ENCODE results near the gene CELF4. TPM values are rescaled to one million over a fixed set of nuclear protein-coding genes. Genes with fewer than 3 reads are reported as not detected.

The CELF4 gene
- polyA plus RNA-seq, 1 donor (not counting 4 experiments of a cell fraction or from before 2014, with no cell fraction given), result not detected

GRCh38 chr18:37442477-37442876, 123.1 kb downstream of the CELF4 start:
- no peak for DNase-seq (ENCODE audit: low read depth, low spot score)
- no peak for TF ChIP-seq EZH2 (IDR thresholded peaks at IDR 0.05; ENCODE audit: low read length)
- TF ChIP-seq, protein P1, sequence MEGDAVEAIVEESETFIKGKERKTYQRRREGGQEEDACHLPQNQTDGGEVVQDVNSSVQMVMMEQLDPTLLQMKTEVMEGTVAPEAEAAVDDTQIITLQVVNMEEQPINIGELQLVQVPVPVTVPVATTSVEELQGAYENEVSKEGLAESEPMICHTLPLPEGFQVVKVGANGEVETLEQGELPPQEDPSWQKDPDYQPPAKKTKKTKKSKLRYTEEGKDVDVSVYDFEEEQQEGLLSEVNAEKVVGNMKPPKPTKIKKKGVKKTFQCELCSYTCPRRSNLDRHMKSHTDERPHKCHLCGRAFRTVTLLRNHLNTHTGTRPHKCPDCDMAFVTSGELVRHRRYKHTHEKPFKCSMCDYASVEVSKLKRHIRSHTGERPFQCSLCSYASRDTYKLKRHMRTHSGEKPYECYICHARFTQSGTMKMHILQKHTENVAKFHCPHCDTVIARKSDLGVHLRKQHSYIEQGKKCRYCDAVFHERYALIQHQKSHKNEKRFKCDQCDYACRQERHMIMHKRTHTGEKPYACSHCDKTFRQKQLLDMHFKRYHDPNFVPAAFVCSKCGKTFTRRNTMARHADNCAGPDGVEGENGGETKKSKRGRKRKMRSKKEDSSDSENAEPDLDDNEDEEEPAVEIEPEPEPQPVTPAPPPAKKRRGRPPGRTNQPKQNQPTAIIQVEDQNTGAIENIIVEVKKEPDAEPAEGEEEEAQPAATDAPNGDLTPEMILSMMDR (optimal IDR thresholded peaks at IDR 0.05 in 1 of 3, IDR thresholded peaks at IDR 0.05 in 1 of 3, conservative IDR thresholded peaks at IDR 0.05 in 1 of 3; ENCODE audit: extremely low read depth in 1 of 3, insufficient read depth in 2 of 3, low read length in 3 of 3), result no peak
- Histone ChIP-seq H3K4me2 (ENCODE audit: control insufficient read depth, extremely low read depth, insufficient read depth, low read depth, low read length) (no peak overlapping the region), H3K4me1 (ENCODE audit: control insufficient read depth, extremely low read depth, insufficient read depth, low read length) (no peaks in the 10 kb centered on the region), H3K27me3 (ENCODE audit: control insufficient read depth, extremely low read depth, insufficient read depth, low read length) (no peaks in the 10 kb centered on the region), H3K9me3 (ENCODE audit: control insufficient read depth, low read depth, low read length) (no peaks in the 10 kb centered on the region), H3K79me2 (ENCODE audit: control insufficient read depth, insufficient read depth, low read length) (no peaks in the 10 kb centered on the region), H3K27ac (ENCODE audit: control insufficient read depth, insufficient read depth, low read length) (no peak overlapping the region), H3K9me1 (ENCODE audit: control insufficient read depth, extremely low read depth, insufficient read depth, low read length) (no peaks in the 10 kb centered on the region), H3K9ac (ENCODE audit: control insufficient read depth, extremely low read depth, insufficient read depth, low read length) (no peak overlapping the region), H4K20me1 (ENCODE audit: control insufficient read depth, extremely low read depth, insufficient read depth, low read length) (no peaks in the 10 kb centered on the region), H3K36me3 (ENCODE audit: control insufficient read depth in 2 of 2, extremely low read depth in 1 of 2, insufficient read depth in 2 of 2, low read length in 2 of 2) (no peaks in the 10 kb centered on the region), H2AFZ (ENCODE audit: control insufficient read depth, low read length) (no peak overlapping the region), H3K4me3 (ENCODE audit: control insufficient read depth in 2 of 3, extremely low read depth in 1 of 3, insufficient read depth in 2 of 3, low read depth in 1 of 3, low read length in 3 of 3) (no peak overlapping the region)
- dilution Hi-C loops (cut with MboI; ENCODE audit: extremely low pct_ligation_motif_present, low sequenced_read_pairs), result no loop called here
- FAIRE-seq, result no peak

GRCh38 chr18:37441821-37442220, 123.8 kb downstream of the CELF4 start:
- no peaks in the 10 kb centered on the region for H3K9me1 ChIP-seq (ENCODE audit: control insufficient read depth, extremely low read depth, insufficient read depth, low read length)
- no peak overlapping the region for H3K27ac ChIP-seq (ENCODE audit: control insufficient read depth, insufficient read depth, low read length)
- no peaks in the 10 kb centered on the region for H3K27me3 ChIP-seq (ENCODE audit: control insufficient read depth, extremely low read depth, insufficient read depth, low read length)
- no peaks in the 10 kb centered on the region for H3K4me1 ChIP-seq (ENCODE audit: control insufficient read depth, extremely low read depth, insufficient read depth, low read length)
- dilution Hi-C loops (cut with MboI; ENCODE audit: extremely low pct_ligation_motif_present, low sequenced_read_pairs), result no loop called here
- no peak overlapping the region for H3K4me3 ChIP-seq (ENCODE audit: control insufficient read depth in 2 of 3, extremely low read depth in 1 of 3, insufficient read depth in 2 of 3, low read depth in 1 of 3, low read length in 3 of 3)
- TF ChIP-seq, protein P1 (optimal IDR thresholded peaks at IDR 0.05 in 1 of 3, IDR thresholded peaks at IDR 0.05 in 1 of 3, conservative IDR thresholded peaks at IDR 0.05 in 1 of 3; ENCODE audit: extremely low read depth in 1 of 3, insufficient read depth in 2 of 3, low read length in 3 of 3), result no peak
- no peak for TF ChIP-seq EZH2 (IDR thresholded peaks at IDR 0.05; ENCODE audit: low read length)
- no peak overlapping the region for H3K9ac ChIP-seq (ENCODE audit: control insufficient read depth, extremely low read depth, insufficient read depth, low read length)
- no peaks in the 10 kb centered on the region for H4K20me1 ChIP-seq (ENCODE audit: control insufficient read depth, extremely low read depth, insufficient read depth, low read length)
- H2AFZ ChIP-seq (ENCODE audit: control insufficient read depth, low read length), result no peak overlapping the region
- no peaks in the 10 kb centered on the region for H3K36me3 ChIP-seq (ENCODE audit: control insufficient read depth in 2 of 2, extremely low read depth in 1 of 2, insufficient read depth in 2 of 2, low read length in 2 of 2)
- no peak overlapping the region for H3K4me2 ChIP-seq (ENCODE audit: control insufficient read depth, extremely low read depth, insufficient read depth, low read depth, low read length)
- no peaks in the 10 kb centered on the region for H3K9me3 ChIP-seq (ENCODE audit: control insufficient read depth, low read depth, low read length)
- no peaks in the 10 kb centered on the region for H3K79me2 ChIP-seq (ENCODE audit: control insufficient read depth, insufficient read depth, low read length)
- DNase-seq (ENCODE audit: low read depth, low spot score) (no peak), FAIRE-seq (no peak)

All from keratinocyte (primary cell).